CD14-positive monocyte (primary cell): ENCODE data around the gene MYH10. TPM values are rescaled to one million over a fixed set of nuclear protein-coding genes. Genes with fewer than 3 reads are reported as not detected.

Experiments
- DNase-seq, 3 donors: peaks; one replicate each; pipeline ENCODE4 v3.0.0-alpha.2; 2011 to 2022
- H2AFZ ChIP-seq: 2 replicates; pipeline ENCODE4 v1.6.0; 2012; ENCODE audit warnings: mild to moderate bottlenecking, low read depth, low read length, inconsistent platforms; ENCODE audit not compliant: insufficient read depth, poor library complexity, severe bottlenecking
- H3K27ac ChIP-seq, 2 donors: 1 replicate in 1 of 2; 2 replicates in 1 of 2; pipeline ENCODE4 v1.5.1; 2012 to 2013; ENCODE audit warnings: low read length in 2 of 2, control low read depth in 1 of 2, inconsistent platforms in 1 of 2, low read depth in 1 of 2, mild to moderate bottlenecking in 1 of 2
- H3K27me3 ChIP-seq, 2 donors: one replicate each; pipeline versions ENCODE4 v1.6.0 to v1.6.1; 2011 to 2013; ENCODE audit warnings: low read length in 2 of 2; ENCODE audit not compliant: control insufficient read depth in 2 of 2, insufficient read depth in 2 of 2
- H3K36me3 ChIP-seq, 2 donors: replicated peaks in 1 of 2; 1 replicate in 1 of 2; 2 replicates in 1 of 2; pipeline versions ENCODE4 v1.5.1 to v1.6.1; 2012 to 2013; ENCODE audit warnings: low read length in 2 of 2, control low read depth in 1 of 2, inconsistent platforms in 1 of 2, mild to moderate bottlenecking in 1 of 2; ENCODE audit not compliant: insufficient read depth in 2 of 2, control insufficient read depth in 1 of 2
- H3K4me1 ChIP-seq, 2 donors: 1 replicate in 1 of 2; 2 replicates in 1 of 2; pipeline versions ENCODE4 v1.5.1 to v1.6.1; 2012 to 2013; ENCODE audit warnings: low read length in 2 of 2, control low read depth in 1 of 2, inconsistent platforms in 1 of 2, mild to moderate bottlenecking in 1 of 2, moderate library complexity in 1 of 2; ENCODE audit not compliant: insufficient read depth in 2 of 2, control insufficient read depth in 1 of 2
- H3K4me2 ChIP-seq: replicated peaks from 2 replicates; pipeline ENCODE3; 2012; ENCODE audit warnings: low read length, moderate library complexity, mild to moderate bottlenecking; ENCODE audit not compliant: poor library complexity, severe bottlenecking; ENCODE audit errors: extremely low read depth
- H3K4me3 ChIP-seq, 3 experiments: fragments of 200-600 bp in 1 of 3; sonication (generic) in 1 of 3; replicated peaks in 1 of 3; 1 replicate in 2 of 3; 2 replicates in 1 of 3; pipeline ENCODE4 v1.5.1; 2011 to 2013; ENCODE audit warnings: low read length in 3 of 3, mild to moderate bottlenecking in 3 of 3, control low read depth in 2 of 3, low read depth in 2 of 3, inconsistent platforms in 1 of 3, moderate library complexity in 1 of 3
- H3K79me2 ChIP-seq: 2 replicates; pipeline ENCODE4 v1.6.0; 2012; ENCODE audit warnings: mild to moderate bottlenecking, control low read depth, inconsistent platforms, low read length, moderate library complexity; ENCODE audit not compliant: insufficient read depth
- H3K9ac ChIP-seq: 2 replicates; pipeline ENCODE4 v1.6.0; 2017; ENCODE audit warnings: low read length, mild to moderate bottlenecking; ENCODE audit not compliant: insufficient read depth, poor library complexity, severe bottlenecking
- H3K9me3 ChIP-seq, 2 donors: replicated peaks in 1 of 2; 1 replicate in 1 of 2; 2 replicates in 1 of 2; pipeline versions ENCODE4 v1.5.1 to v1.6.1; 2012 to 2013; ENCODE audit warnings: low read length in 2 of 2, control low read depth in 1 of 2; ENCODE audit not compliant: control insufficient read depth in 1 of 2, insufficient read depth in 1 of 2
- H4K20me1 ChIP-seq: 2 replicates; pipeline ENCODE4 v1.6.0; 2012; ENCODE audit warnings: mild to moderate bottlenecking, low read length, control low read depth, moderate library complexity; ENCODE audit not compliant: insufficient read depth
- H3K27ac Mint-ChIP-seq, 7 donors: one replicate each; pipeline ENCODE4 v1.8.0; 2020; ENCODE audit warnings: mild to moderate bottlenecking in 7 of 7, mixed read lengths in 7 of 7, moderate library complexity in 6 of 7, inconsistent platforms in 2 of 7
- H3K27me3 Mint-ChIP-seq, 3 donors: one replicate each; pipeline ENCODE4 v1.8.0; 2021 to 2022; ENCODE audit warnings: low read depth in 3 of 3, mild to moderate bottlenecking in 3 of 3, mixed read lengths in 3 of 3, moderate library complexity in 3 of 3, inconsistent platforms in 1 of 3
- H3K36me3 Mint-ChIP-seq, 2 donors: one replicate each; pipeline ENCODE4 v1.8.0; 2020; ENCODE audit warnings: mixed read lengths in 2 of 2, inconsistent platforms in 1 of 2, mild to moderate bottlenecking in 1 of 2
- H3K4me1 Mint-ChIP-seq: one replicate; pipeline ENCODE4 v1.8.0; 2020; ENCODE audit warnings: mild to moderate bottlenecking, mixed read lengths
- H3K4me3 Mint-ChIP-seq, 2 donors: one replicate each; pipeline ENCODE4 v1.8.0; 2020; ENCODE audit warnings: mild to moderate bottlenecking in 2 of 2, mixed read lengths in 2 of 2, moderate library complexity in 1 of 2
- H3K9me3 Mint-ChIP-seq, 7 donors: one replicate each; pipeline ENCODE4 v1.8.0; 2020 to 2022; ENCODE audit warnings: mixed read lengths in 7 of 7, mild to moderate bottlenecking in 6 of 7, moderate library complexity in 6 of 7, inconsistent platforms in 2 of 7
- CTCF ChIP-seq: fragments of 200-600 bp; IDR thresholded peaks from one replicate; pipeline ENCODE4 v1.8.0; 2022; ENCODE audit warnings: antibody characterized with exemption, mild to moderate bottlenecking
- WGBS: methylation state at CpG from one replicate; pipeline ENCODE4 v1.1.5; 2013; ENCODE audit warnings: missing lambda C conversion rate; ENCODE audit not compliant: insufficient coverage; 5-methylcytosine and 5-hydroxymethylcytosine counted together
- intact Hi-C, 2 donors: fragments of 100-400 bp; cut with micrococcal nuclease; formaldehyde crosslinking; loops; one replicate each; pipeline versions ENCODE4 v1.15.0 to v1.15.1; 2023
- polyA plus RNA-seq, 3 donors: library from polyadenylated mRNA; depleted of rRNA in 1 of 3; unstranded in 2 of 3; stranded (reverse) in 1 of 3; fragments of 300-500 nt in 2 of 3; fragments of >200 nt in 1 of 3; fragmentation: Illumina TruSeq in 2 of 3; gene quantifications; 1 replicate in 2 of 3; 2 replicates in 1 of 3; pipeline ENCODE4 v1.2.3, GENCODE V29; 2012 to 2021

Gene MYH10
- polyA plus RNA-seq, 3 donors, result 0.42 to 0.65 TPM; not detected in 1

- Mint-ChIP-seq H3K36me3 (peaks cover 81 to 96% of the 10 kb centered on the region in 2 donors), H3K4me3 (no peak overlapping the region), H3K27me3 (no peaks in the 10 kb centered on the region), H3K4me1 (no peaks in the 10 kb centered on the region), H3K27ac (peak overlapping the region in 3 of 7 donors; percentile 10 to 33 (median 28)), H3K9me3 (no peaks in the 10 kb centered on the region)
- WGBS, result no CpG with 5 or more reads among the region's 2 CpGs
- Histone ChIP-seq H3K4me2 (no peak overlapping the region), H3K9ac (no peak overlapping the region), H3K9me3 (no peaks in the 10 kb centered on the region), H3K27me3 (no peaks in the 10 kb centered on the region), H3K79me2 (no peaks in the 10 kb centered on the region), H3K4me1 (no peaks in the 10 kb centered on the region), H4K20me1 (peaks cover 49% of the 10 kb centered on the region), H3K36me3 (peaks cover 94 to 100% of the 10 kb centered on the region in 2 donors), H2AFZ (no peak overlapping the region), H3K27ac (no peak overlapping the region), H3K4me3 (no peak overlapping the region)
- TF ChIP-seq CTCF, result no peak
- DNase-seq, result no peak
- intact Hi-C loops, result no loop called here
Observed at GRCh38 chr17:8455665-8456209, 174.8 kb downstream of the MYH10 start.

GRCh38 chr17:8453326-8453725, 177.2 kb downstream of the MYH10 start:
- Mint-ChIP-seq H3K36me3 (peaks cover 81 to 97% of the 10 kb centered on the region in 2 donors), H3K27ac (no peak overlapping the region), H3K4me3 (no peak overlapping the region), H3K4me1 (no peaks in the 10 kb centered on the region), H3K9me3 (no peaks in the 10 kb centered on the region), H3K27me3 (no peaks in the 10 kb centered on the region)
- Histone ChIP-seq H2AFZ (no peak overlapping the region), H3K27me3 (no peaks in the 10 kb centered on the region), H3K4me2 (no peak overlapping the region), H3K27ac (no peak overlapping the region), H3K4me1 (no peaks in the 10 kb centered on the region), H3K36me3 (peaks cover 90 to 100% of the 10 kb centered on the region in 2 donors), H3K9me3 (no peaks in the 10 kb centered on the region), H3K79me2 (no peaks in the 10 kb centered on the region), H3K9ac (no peak overlapping the region), H4K20me1 (peaks cover 43% of the 10 kb centered on the region), H3K4me3 (no peak overlapping the region)
- intact Hi-C loops, result loop anchor here in 1 of 2 donors (5.0 kb wide), 1 partner anchor 41 kb away; no protein-coding TSS in a partner anchor
- DNase-seq, result no peak
- no CpG with 5 or more reads among the region's 3 CpGs for WGBS
- no peak for TF ChIP-seq CTCF
